HG03108 (cell line): ENCODE results near the gene TET3.
A peak's percentile ranks its signal among the peaks of the same experiment; 100 is the strongest.

Source experiments
- ATAC-seq: cut with Tn5 transposase; IDR thresholded peaks from one replicate; pipeline ENCODE4 v1.9.1; 2021; ENCODE audit warnings: moderate library complexity; ENCODE audit not compliant: unreplicated experiment

TET3 gene

GRCh38 chr2:74002505-74003421 lies 18.1 kb downstream of the TET3 start:
- peak; percentile 88 for ATAC-seq

GRCh38 chr2:74003494-74004211 lies 18.9 kb downstream of the TET3 start:
- no peak for ATAC-seq

- ATAC-seq = no peak
These were observed 19.8 kb downstream of the TET3 start for GRCh38 chr2:74004212-74005182.

- ATAC-seq = no peak
These were observed 21.1 kb downstream of the TET3 start for GRCh38 chr2:74005786-74006185.

- no peak for ATAC-seq
These were observed 21.7 kb downstream of the TET3 start for GRCh38 chr2:74006459-74006858.

- ATAC-seq = no peak
These were observed 22.4 kb downstream of the TET3 start for GRCh38 chr2:74007121-74007520.

- ATAC-seq = no peak
These were observed 23.0 kb downstream of the TET3 start for GRCh38 chr2:74007711-74008110.

- ATAC-seq = no peak
These were observed 24.2 kb downstream of the TET3 start for GRCh38 chr2:74008761-74009395.

GRCh38 chr2:74009577-74009976 lies 24.9 kb downstream of the TET3 start:
- ATAC-seq = no peak

GRCh38 chr2:74010087-74010541 lies 25.4 kb downstream of the TET3 start:
- ATAC-seq = no peak

- no peak for ATAC-seq
These were observed 26.5 kb downstream of the TET3 start for GRCh38 chr2:74011246-74011645.

- ATAC-seq = no peak
These were observed 30.1 kb downstream of the TET3 start for GRCh38 chr2:74014813-74015212.

GRCh38 chr2:74017223-74017622 lies 32.5 kb downstream of the TET3 start:
- ATAC-seq = peak; percentile 49

GRCh38 chr2:74019516-74019915 lies 34.8 kb downstream of the TET3 start:
- no peak for ATAC-seq

GRCh38 chr2:74020702-74021406 lies 36.1 kb downstream of the TET3 start:
- no peak for ATAC-seq

- no peak for ATAC-seq
These were observed 36.7 kb downstream of the TET3 start for GRCh38 chr2:74021407-74021755.

- ATAC-seq = no peak
These were observed 39.5 kb downstream of the TET3 start for GRCh38 chr2:74024216-74024615.

- no peak for ATAC-seq
These were observed 41.4 kb downstream of the TET3 start for GRCh38 chr2:74025971-74026612.

- ATAC-seq = no peak
These were observed 42.1 kb downstream of the TET3 start for GRCh38 chr2:74026687-74027241.
